IMR-90 (cell line): Measurements from ENCODE around the gene SEPSECS.

Experiments used
- CHD1 ChIP-seq: IDR thresholded peaks from 2 replicates; pipeline ENCODE4 v1.6.1; 2012; ENCODE audit warnings: low read depth, low read length, improper control_type of control experiment
- CTCF ChIP-seq: conservative IDR thresholded peaks from 2 replicates; pipeline ENCODE4 v1.5.1; 2012; ENCODE audit warnings: mild to moderate bottlenecking, low read depth, low read length, improper control_type of control experiment
- MAFK ChIP-seq: IDR thresholded peaks from 2 replicates; pipeline ENCODE4 v1.6.1; 2012; ENCODE audit warnings: low read depth, low read length, improper control_type of control experiment
- MXI1 ChIP-seq: IDR thresholded peaks from 2 replicates; pipeline ENCODE4 v1.6.1; 2012; ENCODE audit warnings: low read depth, mild to moderate bottlenecking, low read length, moderate library complexity, borderline replicate concordance
- POLR2A ChIP-seq: IDR thresholded peaks from 2 replicates; pipeline ENCODE4 v1.6.1; 2012; ENCODE audit warnings: mild to moderate bottlenecking, low read depth, low read length
- RFX5 ChIP-seq: IDR thresholded peaks from 2 replicates; pipeline ENCODE4 v1.8.0; 2012; ENCODE audit warnings: low read depth, mild to moderate bottlenecking, low read length, moderate library complexity
- SMC3 ChIP-seq: fragments of 150-350 bp; IDR thresholded peaks from 2 replicates; pipeline ENCODE4 v1.6.1; 2016; ENCODE audit warnings: low read depth, mild to moderate bottlenecking, antibody characterized with exemption, low read length, moderate library complexity

- TF ChIP-seq CTCF (no peak), POLR2A (no peak), MXI1 (no peak), MAFK (no peak), CHD1 (no peak), RFX5 (no peak), SMC3 (no peak)
Measured at GRCh38 chr4:25184056-25184455, 23.8 kb upstream of the SEPSECS start.
